Stimulated activated naive B cell treated with anti-CD40 and anti-IgM and Interleukin-4, amounts not matched to agents 10 μg/mL and 1 μg/mL and 100 μg/mL, for 72 hours (primary cell): ENCODE measurements around the gene SH3RF3.

Experiments used
- ATAC-seq, 2 donors: fragments of 150-1000 bp; cut with Tn5 transposase; replicated peaks; 2 replicates each; pipeline ENCODE4 v1.10.0; 2021; ENCODE audit warnings: moderate library complexity in 1 of 2
- DNase-seq: peaks from one replicate; pipeline ENCODE4 v3.0.0; 2021
- H3K27ac Mint-ChIP-seq: one replicate; pipeline ENCODE4 v1.8.0; 2022; ENCODE audit warnings: mild to moderate bottlenecking, mixed read lengths
- H3K27me3 Mint-ChIP-seq, 2 donors: one replicate each; pipeline ENCODE4 v1.8.0; 2022; ENCODE audit warnings: mixed read lengths in 2 of 2
- H3K36me3 Mint-ChIP-seq, 2 donors: one replicate each; pipeline ENCODE4 v1.8.0; 2022; ENCODE audit warnings: mixed read lengths in 2 of 2, mild to moderate bottlenecking in 1 of 2
- H3K4me1 Mint-ChIP-seq, 2 donors: one replicate each; pipeline ENCODE4 v1.8.0; 2022; ENCODE audit warnings: mixed read lengths in 2 of 2, mild to moderate bottlenecking in 1 of 2
- H3K4me3 Mint-ChIP-seq, 2 donors: one replicate each; pipeline ENCODE4 v1.8.0; 2022; ENCODE audit warnings: mild to moderate bottlenecking in 2 of 2, mixed read lengths in 2 of 2, moderate library complexity in 1 of 2
- H3K9me3 Mint-ChIP-seq, 2 donors: one replicate each; pipeline ENCODE4 v1.8.0; 2022; ENCODE audit warnings: mixed read lengths in 2 of 2, mild to moderate bottlenecking in 1 of 2

The SH3RF3 gene

GRCh38 chr2:109128616-109129355 is at the start of gene SH3RF3:
Gene SH3RF3 (plus strand): TSS chr2:109129205.
- H3K36me3 Mint-ChIP-seq, result peaks cover 2 to 4% of the 10 kb centered on the region in 2 donors
- ATAC-seq (peak; percentile 55 to 58), DNase-seq (peak; percentile 35)
- H3K4me3 Mint-ChIP-seq, result peak within 1 kb of the TSS; percentile 88
- no peaks in the 10 kb centered on the region for H3K9me3 Mint-ChIP-seq
- H3K4me1 Mint-ChIP-seq, result peaks cover 13 to 21% of the 10 kb centered on the region in 2 donors
- H3K27ac Mint-ChIP-seq, result peak within 1 kb of the TSS; percentile 71
- H3K27me3 Mint-ChIP-seq, result peaks cover 37 to 41% of the 10 kb centered on the region in 2 donors

GRCh38 chr2:109079590-109079989 is 49.4 kb upstream of the SH3RF3 start:
- DNase-seq (no peak), ATAC-seq (no peak)
- Mint-ChIP-seq H3K9me3 (peaks cover 0 to 3% of the 10 kb centered on the region in 2 donors), H3K27me3 (no peaks in the 10 kb centered on the region), H3K27ac (no peak overlapping the region), H3K4me3 (no peak overlapping the region), H3K4me1 (no peaks in the 10 kb centered on the region), H3K36me3 (no peaks in the 10 kb centered on the region)

GRCh38 chr2:109080109-109080508 is 48.9 kb upstream of the SH3RF3 start:
- H3K27ac Mint-ChIP-seq, result no peak overlapping the region
- H3K4me1 Mint-ChIP-seq, result no peaks in the 10 kb centered on the region
- no peak overlapping the region for H3K4me3 Mint-ChIP-seq
- no peak for ATAC-seq
- no peak for DNase-seq
- H3K9me3 Mint-ChIP-seq, result peaks cover 0 to 3% of the 10 kb centered on the region in 2 donors
- H3K27me3 Mint-ChIP-seq, result no peaks in the 10 kb centered on the region
- H3K36me3 Mint-ChIP-seq, result no peaks in the 10 kb centered on the region

- H3K4me1 Mint-ChIP-seq, result no peaks in the 10 kb centered on the region
- no peak for DNase-seq
- H3K4me3 Mint-ChIP-seq, result no peak overlapping the region
- no peak overlapping the region for H3K27ac Mint-ChIP-seq
- H3K36me3 Mint-ChIP-seq, result no peaks in the 10 kb centered on the region
- H3K9me3 Mint-ChIP-seq, result peaks cover 0 to 3% of the 10 kb centered on the region in 2 donors
- no peak for ATAC-seq
- H3K27me3 Mint-ChIP-seq, result no peaks in the 10 kb centered on the region
Measured at GRCh38 chr2:109080757-109081156, 48.2 kb upstream of the SH3RF3 start.

GRCh38 chr2:109081374-109081773 is 47.6 kb upstream of the SH3RF3 start:
- DNase-seq (no peak), ATAC-seq (no peak)
- no peak overlapping the region for H3K4me3 Mint-ChIP-seq
- no peaks in the 10 kb centered on the region for H3K27me3 Mint-ChIP-seq
- no peak overlapping the region for H3K27ac Mint-ChIP-seq
- H3K4me1 Mint-ChIP-seq, result no peaks in the 10 kb centered on the region
- no peaks in the 10 kb centered on the region for H3K36me3 Mint-ChIP-seq
- peaks cover 3 to 7% of the 10 kb centered on the region in 2 donors for H3K9me3 Mint-ChIP-seq

GRCh38 chr2:109083771-109084170 is 45.2 kb upstream of the SH3RF3 start:
- peaks cover 3 to 4% of the 10 kb centered on the region in 2 donors for H3K9me3 Mint-ChIP-seq
- no peak overlapping the region for H3K27ac Mint-ChIP-seq
- H3K4me3 Mint-ChIP-seq, result no peak overlapping the region
- DNase-seq, result no peak
- peaks cover 8 to 11% of the 10 kb centered on the region in 2 donors for H3K27me3 Mint-ChIP-seq
- no peaks in the 10 kb centered on the region for H3K4me1 Mint-ChIP-seq
- H3K36me3 Mint-ChIP-seq, result no peaks in the 10 kb centered on the region
- ATAC-seq, result no peak

- no peaks in the 10 kb centered on the region for H3K4me1 Mint-ChIP-seq
- H3K36me3 Mint-ChIP-seq, result no peaks in the 10 kb centered on the region
- peaks cover 3 to 5% of the 10 kb centered on the region in 2 donors for H3K9me3 Mint-ChIP-seq
- DNase-seq, result no peak
- no peak for ATAC-seq
- H3K27me3 Mint-ChIP-seq, result peaks cover 9 to 11% of the 10 kb centered on the region in 2 donors
- no peak overlapping the region for H3K27ac Mint-ChIP-seq
- no peak overlapping the region for H3K4me3 Mint-ChIP-seq
Measured at GRCh38 chr2:109084341-109084740, 44.7 kb upstream of the SH3RF3 start.

- Mint-ChIP-seq H3K27me3 (peaks cover 11 to 12% of the 10 kb centered on the region in 2 donors), H3K4me1 (no peaks in the 10 kb centered on the region), H3K36me3 (no peaks in the 10 kb centered on the region), H3K27ac (no peak overlapping the region), H3K9me3 (peaks cover 3 to 7% of the 10 kb centered on the region in 2 donors), H3K4me3 (no peak overlapping the region)
- no peak for DNase-seq
- no peak for ATAC-seq
Measured at GRCh38 chr2:109085912-109086742, 42.9 kb upstream of the SH3RF3 start.

GRCh38 chr2:109086743-109087020 is 42.3 kb upstream of the SH3RF3 start:
- no peaks in the 10 kb centered on the region for H3K36me3 Mint-ChIP-seq
- ATAC-seq (no peak), DNase-seq (no peak)
- H3K27me3 Mint-ChIP-seq, result peaks cover 11 to 17% of the 10 kb centered on the region in 2 donors
- no peak overlapping the region for H3K27ac Mint-ChIP-seq
- peaks cover 3 to 7% of the 10 kb centered on the region in 2 donors for H3K9me3 Mint-ChIP-seq
- no peak overlapping the region for H3K4me3 Mint-ChIP-seq
- H3K4me1 Mint-ChIP-seq, result no peaks in the 10 kb centered on the region

- DNase-seq (no peak), ATAC-seq (no peak)
- Mint-ChIP-seq H3K27me3 (peaks cover 16 to 17% of the 10 kb centered on the region in 2 donors), H3K36me3 (no peaks in the 10 kb centered on the region), H3K27ac (no peak overlapping the region), H3K4me1 (no peaks in the 10 kb centered on the region), H3K9me3 (peaks cover 3 to 7% of the 10 kb centered on the region in 2 donors), H3K4me3 (no peak overlapping the region)
Measured at GRCh38 chr2:109087055-109087663, 41.8 kb upstream of the SH3RF3 start.

GRCh38 chr2:109089602-109090300 is 39.3 kb upstream of the SH3RF3 start:
- no peak for ATAC-seq
- Mint-ChIP-seq H3K9me3 (peaks cover 12% of the 10 kb centered on the region in 2 donors), H3K27me3 (peaks cover 16 to 17% of the 10 kb centered on the region in 2 donors), H3K27ac (no peak overlapping the region), H3K36me3 (no peaks in the 10 kb centered on the region), H3K4me3 (no peak overlapping the region), H3K4me1 (no peaks in the 10 kb centered on the region)
- no peak for DNase-seq

- Mint-ChIP-seq H3K27me3 (peaks cover 17 to 20% of the 10 kb centered on the region in 2 donors), H3K4me1 (no peaks in the 10 kb centered on the region), H3K36me3 (no peaks in the 10 kb centered on the region), H3K27ac (no peak overlapping the region), H3K9me3 (peaks cover 11 to 12% of the 10 kb centered on the region in 2 donors), H3K4me3 (no peak overlapping the region)
- ATAC-seq (no peak), DNase-seq (no peak)
Measured at GRCh38 chr2:109091526-109091925, 37.5 kb upstream of the SH3RF3 start.

- ATAC-seq (no peak), DNase-seq (no peak)
- Mint-ChIP-seq H3K4me1 (no peaks in the 10 kb centered on the region), H3K4me3 (no peak overlapping the region), H3K9me3 (peaks cover 9 to 12% of the 10 kb centered on the region in 2 donors), H3K36me3 (no peaks in the 10 kb centered on the region), H3K27ac (no peak overlapping the region), H3K27me3 (peaks cover 9 to 20% of the 10 kb centered on the region in 2 donors)
Measured at GRCh38 chr2:109094144-109094543, 34.9 kb upstream of the SH3RF3 start.

GRCh38 chr2:109098251-109098920 is 30.6 kb upstream of the SH3RF3 start:
- H3K9me3 Mint-ChIP-seq, result peaks cover 7 to 12% of the 10 kb centered on the region in 2 donors
- DNase-seq (no peak), ATAC-seq (no peak)
- no peak overlapping the region for H3K4me3 Mint-ChIP-seq
- peaks cover 0 to 2% of the 10 kb centered on the region in 2 donors for H3K36me3 Mint-ChIP-seq
- H3K4me1 Mint-ChIP-seq, result no peaks in the 10 kb centered on the region
- peaks cover 18 to 20% of the 10 kb centered on the region in 2 donors for H3K27me3 Mint-ChIP-seq
- no peak overlapping the region for H3K27ac Mint-ChIP-seq
